PC-9 (cell line): ENCODE measurements around the gene TOM1L2. TPM values are rescaled to one million over a fixed set of nuclear protein-coding genes. Genes with fewer than 3 reads are reported as not detected.

ENCODE experiments used
- BruUV-seq: library from RNA; stranded (reverse); fragments of 400-500 nt; replicated peaks from 2 replicates; lab custom pipeline; 2021; lab: Mats Ljungman, UMichigan
- CTCF ChIA-PET: fragments of 300-600 bp; sonication (Branson Sonifier 250); formaldehyde crosslinking; loops from one replicate; lab custom pipeline; 2022; ENCODE audit warnings: antibody characterized with exemption; lab: Charles Lee
- POLR2A ChIA-PET: fragments of 300-600 bp; sonication (Branson Sonifier 250); formaldehyde crosslinking; loops from one replicate; lab custom pipeline; 2022; ENCODE audit warnings: antibody characterized with exemption; ENCODE audit not compliant: unreplicated experiment; lab: Charles Lee
- DNase-seq, 2 experiments: peaks; one replicate each; pipeline versions ENCODE4 v3.0.0 to v3.0.0-alpha.2; 2015 to 2022; ENCODE audit warnings: mixed read lengths in 1 of 2
- H2AFZ ChIP-seq: fragments of 200-600 bp; sonication (generic); 2 replicates; pipeline ENCODE4 v1.8.1; 2017; ENCODE audit warnings: antibody characterized with exemption
- H3F3A ChIP-seq: fragments of 200-600 bp; sonication (generic); 2 replicates; pipeline ENCODE4 v1.8.1; 2017; ENCODE audit warnings: antibody characterized with exemption, mild to moderate bottlenecking, low read depth; ENCODE audit not compliant: insufficient read depth
- H3K27ac ChIP-seq: fragments of 200-600 bp; sonication (generic); 2 replicates; pipeline ENCODE4 v1.6.1; 2016; ENCODE audit warnings: mixed run types
- H3K27me3 ChIP-seq: fragments of 200-600 bp; sonication (generic); 2 replicates; pipeline ENCODE4 v1.6.1; 2016; ENCODE audit warnings: low read depth, mixed run types; ENCODE audit not compliant: insufficient read depth
- H3K36me3 ChIP-seq: fragments of 200-600 bp; sonication (generic); 2 replicates; pipeline ENCODE4 v1.6.1; 2016; ENCODE audit warnings: low read depth, mixed run types
- H3K4me1 ChIP-seq: fragments of 200-600 bp; sonication (generic); replicated peaks from 2 replicates; pipeline ENCODE4 v1.6.1; 2016; ENCODE audit warnings: mixed run types; ENCODE audit not compliant: insufficient read depth
- H3K4me2 ChIP-seq: fragments of 200-600 bp; sonication (generic); 2 replicates; pipeline ENCODE4 v1.6.1; 2017; ENCODE audit warnings: mixed run types
- H3K4me3 ChIP-seq: fragments of 200-600 bp; sonication (generic); 2 replicates; pipeline ENCODE4 v1.6.1; 2016; ENCODE audit warnings: mixed run types
- H3K79me2 ChIP-seq: fragments of 200-600 bp; sonication (generic); 2 replicates; pipeline ENCODE4 v1.6.1; 2017; ENCODE audit warnings: low read depth, mixed run types
- H3K9me2 ChIP-seq: fragments of 200-600 bp; sonication (generic); 2 replicates; pipeline ENCODE4 v1.8.1; 2017; ENCODE audit warnings: mild to moderate bottlenecking; ENCODE audit not compliant: insufficient read depth
- H3K9me3 ChIP-seq: fragments of 200-600 bp; sonication (generic); 2 replicates; pipeline ENCODE4 v1.8.1; 2016; ENCODE audit warnings: low read depth; ENCODE audit not compliant: insufficient read depth
- H4K20me1 ChIP-seq: fragments of 200-600 bp; sonication (generic); 2 replicates; pipeline ENCODE4 v1.8.1; 2017; ENCODE audit not compliant: insufficient read depth
- EZH2 ChIP-seq: fragments of 200-600 bp; sonication (generic); IDR thresholded peaks from 2 replicates; pipeline ENCODE4 v1.8.0; 2017; ENCODE audit warnings: antibody characterized with exemption, low read depth
- intact Hi-C: fragments of 100-400 bp; cut with micrococcal nuclease; formaldehyde crosslinking; loops from one replicate; pipeline ENCODE4 v1.10.0; 2022; ENCODE audit not compliant: unreplicated experiment
- total RNA-seq: library from RNA; stranded (reverse); gene quantifications from 2 replicates; pipeline ENCODE4 v1.2.3, GENCODE V29; 2021
- TF ChIP-seq, protein P1 (sequence below): fragments of 200-600 bp; sonication (generic); conservative IDR thresholded peaks from 2 replicates; pipeline ENCODE4 v1.6.1; 2017; ENCODE audit warnings: mixed run types, antibody characterized with exemption, mild to moderate bottlenecking, moderate library complexity

TOM1L2 gene
- total RNA-seq, 1 experiment from 2014 or later: 68.5 TPM

DNA sequence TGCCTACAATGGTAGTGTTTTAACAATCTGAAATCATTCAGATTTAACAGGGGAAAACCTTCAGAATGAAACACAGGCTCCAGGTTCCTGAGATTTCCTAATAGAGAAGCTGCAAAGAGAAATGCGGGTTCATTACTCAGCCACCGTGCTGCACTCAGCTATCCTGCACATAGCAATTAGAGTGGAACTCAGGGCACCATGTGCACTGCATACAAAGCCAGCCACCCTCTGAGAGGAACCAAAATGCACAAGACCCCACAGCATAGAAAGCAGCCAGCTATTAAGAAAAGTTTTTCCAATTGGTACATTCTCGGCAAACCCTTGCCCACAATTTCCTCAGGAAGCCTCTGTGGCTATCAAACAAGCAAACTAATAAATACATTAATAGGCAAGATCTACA, 37.4 kb downstream of the TOM1L2 start:
- DNase-seq: no peak
- intact Hi-C loops: no loop called here
- Histone ChIP-seq H3K27me3 (no peaks in the 10 kb centered on the region), H3K9me3 (no peaks in the 10 kb centered on the region), H3K27ac (no peak overlapping the region), H3F3A (peaks cover 20% of the 10 kb centered on the region), H3K36me3 (no peaks in the 10 kb centered on the region), H2AFZ (no peak overlapping the region), H3K4me2 (peak overlapping the region; percentile 67), H3K9me2 (no peaks in the 10 kb centered on the region), H3K4me3 (no peak overlapping the region), H4K20me1 (no peaks in the 10 kb centered on the region), H3K4me1 (peaks cover 33% of the 10 kb centered on the region), H3K79me2 (peaks cover 35% of the 10 kb centered on the region)
- CTCF ChIA-PET: no interaction called here
- POLR2A ChIA-PET: interaction anchor here (0.5 kb wide), 1 partner anchor 913 kb away, joined by 5 read pairs; no protein-coding TSS in a partner anchor
- no TSS peak for BruUV-seq
- TF ChIP-seq EZH2: no peak
- TF ChIP-seq, protein P1, sequence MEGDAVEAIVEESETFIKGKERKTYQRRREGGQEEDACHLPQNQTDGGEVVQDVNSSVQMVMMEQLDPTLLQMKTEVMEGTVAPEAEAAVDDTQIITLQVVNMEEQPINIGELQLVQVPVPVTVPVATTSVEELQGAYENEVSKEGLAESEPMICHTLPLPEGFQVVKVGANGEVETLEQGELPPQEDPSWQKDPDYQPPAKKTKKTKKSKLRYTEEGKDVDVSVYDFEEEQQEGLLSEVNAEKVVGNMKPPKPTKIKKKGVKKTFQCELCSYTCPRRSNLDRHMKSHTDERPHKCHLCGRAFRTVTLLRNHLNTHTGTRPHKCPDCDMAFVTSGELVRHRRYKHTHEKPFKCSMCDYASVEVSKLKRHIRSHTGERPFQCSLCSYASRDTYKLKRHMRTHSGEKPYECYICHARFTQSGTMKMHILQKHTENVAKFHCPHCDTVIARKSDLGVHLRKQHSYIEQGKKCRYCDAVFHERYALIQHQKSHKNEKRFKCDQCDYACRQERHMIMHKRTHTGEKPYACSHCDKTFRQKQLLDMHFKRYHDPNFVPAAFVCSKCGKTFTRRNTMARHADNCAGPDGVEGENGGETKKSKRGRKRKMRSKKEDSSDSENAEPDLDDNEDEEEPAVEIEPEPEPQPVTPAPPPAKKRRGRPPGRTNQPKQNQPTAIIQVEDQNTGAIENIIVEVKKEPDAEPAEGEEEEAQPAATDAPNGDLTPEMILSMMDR: no peak

DNA sequence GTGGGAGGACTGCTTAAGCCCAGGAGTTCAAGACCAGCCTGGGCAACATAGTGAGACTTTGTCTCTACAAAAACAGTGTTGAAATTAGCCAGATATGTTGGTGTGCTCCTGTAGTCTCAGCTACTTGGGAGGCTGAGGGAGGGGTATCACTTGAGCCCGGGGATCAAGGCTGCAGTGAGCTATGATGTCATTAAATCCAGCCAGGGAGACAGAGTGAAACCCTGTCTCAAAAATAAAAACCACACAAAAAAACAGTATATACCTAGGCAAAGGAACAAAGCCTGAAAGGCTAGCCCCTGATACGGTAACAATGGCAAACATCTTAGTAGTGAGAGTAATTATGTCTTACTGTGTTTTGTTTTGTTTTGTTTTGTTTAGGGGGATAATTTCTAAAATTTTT, 38.0 kb downstream of the TOM1L2 start:
- Histone ChIP-seq H3K27ac (no peak overlapping the region), H3K9me2 (no peaks in the 10 kb centered on the region), H3K27me3 (no peaks in the 10 kb centered on the region), H3K79me2 (peaks cover 35% of the 10 kb centered on the region), H3K4me2 (no peak overlapping the region), H2AFZ (no peak overlapping the region), H3K4me1 (peaks cover 33% of the 10 kb centered on the region), H4K20me1 (no peaks in the 10 kb centered on the region), H3K9me3 (no peaks in the 10 kb centered on the region), H3K36me3 (no peaks in the 10 kb centered on the region), H3K4me3 (no peak overlapping the region), H3F3A (peaks cover 20% of the 10 kb centered on the region)
- CTCF ChIA-PET: no interaction called here
- TF ChIP-seq, protein P1: no peak
- TF ChIP-seq EZH2: no peak
- POLR2A ChIA-PET: no interaction called here
- intact Hi-C loops: no loop called here
- BruUV-seq: no TSS peak
- DNase-seq: no peak

DNA sequence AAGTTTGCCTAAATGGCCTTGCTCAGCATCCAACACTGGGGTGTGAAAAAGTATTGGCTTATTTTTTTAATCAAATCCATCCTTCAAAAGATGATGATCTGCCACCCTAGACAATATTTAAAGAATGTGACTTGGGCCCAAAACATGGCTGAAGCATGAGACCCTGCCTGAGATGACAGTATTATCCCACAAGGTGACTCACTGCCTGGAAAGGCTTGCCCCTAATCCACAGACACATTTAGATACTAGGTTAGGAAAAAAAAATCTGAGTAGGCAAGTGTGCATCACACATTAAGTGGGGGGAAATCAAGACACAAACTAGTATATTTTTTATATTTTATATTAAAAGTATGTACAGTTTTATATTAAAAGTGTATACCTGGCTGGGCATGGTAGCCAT, 38.4 kb downstream of the TOM1L2 start:
- no peak for DNase-seq
- Histone ChIP-seq H3K4me3 (no peak overlapping the region), H3K9me3 (no peaks in the 10 kb centered on the region), H3K36me3 (no peaks in the 10 kb centered on the region), H3K4me2 (no peak overlapping the region), H3K27ac (no peak overlapping the region), H2AFZ (no peak overlapping the region), H3K9me2 (no peaks in the 10 kb centered on the region), H3K79me2 (peaks cover 30% of the 10 kb centered on the region), H3K4me1 (peaks cover 33% of the 10 kb centered on the region), H3F3A (peaks cover 20% of the 10 kb centered on the region), H3K27me3 (no peaks in the 10 kb centered on the region), H4K20me1 (no peaks in the 10 kb centered on the region; the same call in 1 of the 2 replicates)
- no peak for TF ChIP-seq EZH2
- TF ChIP-seq, protein P1: no peak
- CTCF ChIA-PET: no interaction called here
- POLR2A ChIA-PET: no interaction called here
- intact Hi-C loops: no loop called here
- no TSS peak for BruUV-seq
